ENCODE results near the gene PUM1.

GRCh38 chr1:31064718-31065309 lies 703 bp downstream of the PUM1 start:
- TF ChIP-seq EZH2 (IDR thresholded peaks at IDR 0.05; ENCODE audit: low read length, missing control alignments): no peak
- TF ChIP-seq CTCF (conservative IDR thresholded peaks at IDR 0.05 in 1 of 2, IDR thresholded peaks at IDR 0.05 in 1 of 2; ENCODE audit: low read depth in 1 of 2, low read length in 2 of 2): no peak
